Hepatocyte (in vitro differentiated cells): Measurements from ENCODE around the gene HDHD5.

Experiments used
- EZH2 ChIP-seq: fragments of 200-600 bp; sonication (generic); IDR thresholded peaks from 2 replicates; pipeline ENCODE4 v1.6.1; 2016; ENCODE audit warnings: antibody characterized with exemption, mild to moderate bottlenecking, borderline replicate concordance
- EZH2phosphoT487 ChIP-seq: fragments of 200-600 bp; sonication (generic); IDR thresholded peaks from one replicate; pipeline ENCODE4 v1.6.1; 2018; ENCODE audit warnings: antibody characterized with exemption, mild to moderate bottlenecking, low read depth, moderate library complexity; ENCODE audit not compliant: unreplicated experiment, severe bottlenecking
- TF ChIP-seq, protein P1 (sequence below): fragments of 200-600 bp; sonication (generic); IDR thresholded peaks from 2 replicates; pipeline ENCODE4 v1.5.1; 2016; ENCODE audit warnings: antibody characterized with exemption, mild to moderate bottlenecking; ENCODE audit not compliant: poor library complexity

DNA sequence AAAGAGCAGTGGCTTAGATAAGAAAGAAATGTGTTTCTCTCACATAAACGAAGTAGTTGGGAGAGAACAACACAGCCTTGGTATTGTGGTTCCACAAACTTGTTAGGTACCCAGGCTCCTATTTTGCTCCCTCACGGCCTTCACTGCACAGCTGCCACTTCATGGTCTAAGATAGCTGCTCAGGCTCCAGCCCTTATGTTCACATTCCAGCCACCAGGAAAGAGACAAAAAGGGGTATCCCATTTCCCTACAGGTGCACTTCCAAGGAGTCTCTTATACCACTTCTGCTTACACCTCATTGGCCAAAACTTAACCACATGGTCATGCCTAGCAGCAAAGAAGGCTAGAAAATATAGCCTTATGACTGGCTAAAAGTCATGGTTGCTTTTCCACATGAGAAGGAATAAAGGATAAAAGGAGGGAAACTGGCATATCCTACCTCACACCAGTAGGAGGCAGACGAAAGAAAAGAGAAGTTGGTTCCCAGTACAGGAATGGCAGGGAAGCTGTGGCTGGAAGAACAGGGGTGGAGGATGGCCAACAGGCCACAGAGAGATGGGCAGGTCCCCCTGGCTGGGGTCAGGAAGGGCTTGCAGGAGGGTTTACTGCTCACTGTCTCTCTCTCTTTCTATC is 5.4 kb upstream of the HDHD5 start:
- TF ChIP-seq, protein P1, sequence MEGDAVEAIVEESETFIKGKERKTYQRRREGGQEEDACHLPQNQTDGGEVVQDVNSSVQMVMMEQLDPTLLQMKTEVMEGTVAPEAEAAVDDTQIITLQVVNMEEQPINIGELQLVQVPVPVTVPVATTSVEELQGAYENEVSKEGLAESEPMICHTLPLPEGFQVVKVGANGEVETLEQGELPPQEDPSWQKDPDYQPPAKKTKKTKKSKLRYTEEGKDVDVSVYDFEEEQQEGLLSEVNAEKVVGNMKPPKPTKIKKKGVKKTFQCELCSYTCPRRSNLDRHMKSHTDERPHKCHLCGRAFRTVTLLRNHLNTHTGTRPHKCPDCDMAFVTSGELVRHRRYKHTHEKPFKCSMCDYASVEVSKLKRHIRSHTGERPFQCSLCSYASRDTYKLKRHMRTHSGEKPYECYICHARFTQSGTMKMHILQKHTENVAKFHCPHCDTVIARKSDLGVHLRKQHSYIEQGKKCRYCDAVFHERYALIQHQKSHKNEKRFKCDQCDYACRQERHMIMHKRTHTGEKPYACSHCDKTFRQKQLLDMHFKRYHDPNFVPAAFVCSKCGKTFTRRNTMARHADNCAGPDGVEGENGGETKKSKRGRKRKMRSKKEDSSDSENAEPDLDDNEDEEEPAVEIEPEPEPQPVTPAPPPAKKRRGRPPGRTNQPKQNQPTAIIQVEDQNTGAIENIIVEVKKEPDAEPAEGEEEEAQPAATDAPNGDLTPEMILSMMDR: peak; percentile 2
- no peak for TF ChIP-seq EZH2
- TF ChIP-seq EZH2phosphoT487: no peak
